SKM-1 treated with dmso at 0.1 percent for 144 hours (cell line): ENCODE results near the gene LOX.
"Not testable (repeated sequence)": the region's sequence is repeated elsewhere in the genome, so short reads cannot be mapped to it uniquely, and the experiment has no call there.

Experiments used
- DNase-seq: peaks from one replicate; lab custom pipeline; 2025; ENCODE audit not compliant: unreplicated experiment; lab: John Stamatoyannopoulos, UW

The LOX gene

GRCh38 chr5:122099060-122099790, 21.2 kb upstream of the LOX start:
- no peak for DNase-seq

- no peak for DNase-seq
Observed at GRCh38 chr5:122097391-122097790, 19.3 kb upstream of the LOX start.

- no peak for DNase-seq
Observed at GRCh38 chr5:122095158-122095557, 17.1 kb upstream of the LOX start.

- not testable (repeated sequence) for DNase-seq
Observed at GRCh38 chr5:122094251-122094650, 16.2 kb upstream of the LOX start.

GRCh38 chr5:122093415-122094180, 15.5 kb upstream of the LOX start:
- no peak for DNase-seq

- DNase-seq: no peak
Observed at GRCh38 chr5:122091936-122092600, 14.0 kb upstream of the LOX start.

- no peak for DNase-seq
Observed at GRCh38 chr5:122089096-122090013, 11.3 kb upstream of the LOX start.

- no peak for DNase-seq
Observed at GRCh38 chr5:122085041-122085440, 7.0 kb upstream of the LOX start.

GRCh38 chr5:122083535-122083934, 5.5 kb upstream of the LOX start:
- DNase-seq: no peak

GRCh38 chr5:122081541-122081940, 3.5 kb upstream of the LOX start:
- DNase-seq: no peak

- no peak for DNase-seq
Observed at GRCh38 chr5:122077366-122078115, 518 bp downstream of the LOX start.

- DNase-seq: peak; percentile 21
Observed at GRCh38 chr5:122076669-122077365, 1.2 kb downstream of the LOX start.

- no peak for DNase-seq
Observed at GRCh38 chr5:122076050-122076461, 2.0 kb downstream of the LOX start.

GRCh38 chr5:122073864-122074263, 4.2 kb downstream of the LOX start:
- DNase-seq: no peak

GRCh38 chr5:122073018-122073417, 5.0 kb downstream of the LOX start:
- no peak for DNase-seq

GRCh38 chr5:122067390-122067789, 10.7 kb downstream of the LOX start:
- DNase-seq: no peak

- no peak for DNase-seq
Observed at GRCh38 chr5:122064992-122065391, 13.1 kb downstream of the LOX start.

GRCh38 chr5:122063836-122064235, 14.2 kb downstream of the LOX start:
- DNase-seq: no peak

- DNase-seq: no peak
Observed at GRCh38 chr5:122062205-122062604, 15.9 kb downstream of the LOX start.

GRCh38 chr5:122056913-122057312, 21.1 kb downstream of the LOX start:
- DNase-seq: no peak
